ENCODE data around the gene PRICKLE1.

PRICKLE1 gene

GRCh38 chr12:42486407-42486806 lies 103.1 kb downstream of the PRICKLE1 start:
- DNase-seq, result no peak

- no peak for DNase-seq
Measured at GRCh38 chr12:42485823-42486222, 103.7 kb downstream of the PRICKLE1 start.

- no peak for DNase-seq
Measured at GRCh38 chr12:42484996-42485395, 104.5 kb downstream of the PRICKLE1 start.

- DNase-seq, result no peak
Measured at GRCh38 chr12:42483521-42483790, 106.1 kb downstream of the PRICKLE1 start.

GRCh38 chr12:42482748-42483520 lies 106.6 kb downstream of the PRICKLE1 start:
- peak; percentile 67 for DNase-seq

GRCh38 chr12:42482041-42482747 lies 107.4 kb downstream of the PRICKLE1 start:
- DNase-seq, result peak; percentile 33

- no peak for DNase-seq
Measured at GRCh38 chr12:42481368-42481767, 108.2 kb downstream of the PRICKLE1 start.

GRCh38 chr12:42477941-42478340 lies 111.6 kb downstream of the PRICKLE1 start:
- DNase-seq, result peak; percentile 55

- DNase-seq, result no peak
Measured at GRCh38 chr12:42475106-42475505, 114.4 kb downstream of the PRICKLE1 start.

GRCh38 chr12:42474391-42474790 lies 115.2 kb downstream of the PRICKLE1 start:
- DNase-seq, result peak; percentile 73

- DNase-seq, result peak; percentile 30
Measured at GRCh38 chr12:42473561-42473960, 116.0 kb downstream of the PRICKLE1 start.

- DNase-seq, result peak; percentile 76
Measured at GRCh38 chr12:42473130-42473529, 116.4 kb downstream of the PRICKLE1 start.

- DNase-seq, result no peak
Measured at GRCh38 chr12:42472376-42472775, 117.2 kb downstream of the PRICKLE1 start.

- no peak for DNase-seq
Measured at GRCh38 chr12:42469355-42470175, 120.0 kb downstream of the PRICKLE1 start.

GRCh38 chr12:42468921-42469320 lies 120.6 kb downstream of the PRICKLE1 start:
- DNase-seq, result no peak

- no peak for DNase-seq
Measured at GRCh38 chr12:42468341-42468821, 121.2 kb downstream of the PRICKLE1 start.

GRCh38 chr12:42463671-42464070 lies 125.9 kb downstream of the PRICKLE1 start:
- DNase-seq, result no peak

GRCh38 chr12:42462486-42462885 lies 127.1 kb downstream of the PRICKLE1 start:
- no peak for DNase-seq

- no peak for DNase-seq
Measured at GRCh38 chr12:42459336-42459847, 130.2 kb downstream of the PRICKLE1 start.

- no peak for DNase-seq
Measured at GRCh38 chr12:42458575-42458974, 131.0 kb downstream of the PRICKLE1 start.

GRCh38 chr12:42450248-42450647 lies 139.3 kb downstream of the PRICKLE1 start:
- no peak for DNase-seq

- no peak for DNase-seq
Measured at GRCh38 chr12:42448841-42449240, 140.7 kb downstream of the PRICKLE1 start.

- DNase-seq, result no peak
Measured at GRCh38 chr12:42447371-42447786, 142.2 kb downstream of the PRICKLE1 start.
